WTC11 (cell line): ENCODE measurements around the gene FGD6. TPM values are rescaled to one million over a fixed set of nuclear protein-coding genes. Genes with fewer than 3 reads are reported as not detected.

Experiments used
- ATAC-seq: fragments of 200-7000 bp; cut with Tn5 transposase; 2 replicates; pipeline ENCODE4 v1.10.0; 2021; ENCODE audit warnings: mild to moderate bottlenecking, moderate library complexity
- CTCF ChIA-PET: fragments of 300-600 bp; sonication (Branson Sonifier 250); formaldehyde crosslinking; loops from one replicate; lab custom pipeline; 2021; ENCODE audit warnings: antibody characterized with exemption; lab: Charles Lee
- POLR2A ChIA-PET: fragments of 350-600 bp; sonication (Branson Sonifier 250); formaldehyde crosslinking; loops from one replicate; lab custom pipeline; 2021; ENCODE audit warnings: antibody characterized with exemption; lab: Charles Lee
- DNase-seq: peaks from one replicate; pipeline ENCODE4 v3.0.0; 2021; ENCODE audit warnings: low spot score
- H3K27ac Mint-ChIP-seq: 2 replicates; pipeline ENCODE4 v1.8.0; 2021; ENCODE audit warnings: mixed read lengths
- H3K27me3 Mint-ChIP-seq: 2 replicates; pipeline ENCODE4 v1.8.0; 2021; ENCODE audit warnings: low read depth, mild to moderate bottlenecking, moderate library complexity, mixed read lengths
- H3K36me3 Mint-ChIP-seq: 2 replicates; pipeline ENCODE4 v1.8.0; 2021; ENCODE audit warnings: mixed read lengths
- H3K4me1 Mint-ChIP-seq: 2 replicates; pipeline ENCODE4 v1.8.0; 2022; ENCODE audit warnings: mixed read lengths
- H3K4me3 Mint-ChIP-seq: 2 replicates; pipeline ENCODE4 v1.8.0; 2021; ENCODE audit warnings: mild to moderate bottlenecking, moderate library complexity, mixed read lengths
- H3K9me3 Mint-ChIP-seq: 2 replicates; pipeline ENCODE4 v1.8.0; 2021; ENCODE audit warnings: mixed read lengths
- ARID4B ChIP-seq: sonication (generic); formaldehyde crosslinking; IDR thresholded peaks from 2 replicates; pipeline ENCODE4 v1.8.0; 2023; ENCODE audit warnings: missing genetic modification reagents, mild to moderate bottlenecking, borderline replicate concordance
- ATF1 ChIP-seq: sonication (generic); formaldehyde crosslinking; IDR thresholded peaks from 2 replicates; pipeline ENCODE4 v1.8.1; 2023; ENCODE audit warnings: mild to moderate bottlenecking, moderate library complexity, missing genetic modification reagents
- CBFB ChIP-seq: sonication (generic); formaldehyde crosslinking; IDR thresholded peaks from 2 replicates; pipeline ENCODE4 v1.8.1; 2022; ENCODE audit warnings: mild to moderate bottlenecking, low read depth, missing genetic modification reagents
- ELF4 ChIP-seq: sonication (generic); formaldehyde crosslinking; IDR thresholded peaks from 2 replicates; pipeline ENCODE4 v1.8.1; 2022; ENCODE audit warnings: low read depth, mild to moderate bottlenecking, moderate library complexity, missing genetic modification reagents
- ETV6 ChIP-seq: sonication (generic); formaldehyde crosslinking; IDR thresholded peaks from 2 replicates; pipeline ENCODE4 v1.8.1; 2022; ENCODE audit warnings: mild to moderate bottlenecking, missing genetic modification reagents
- FOXJ3 ChIP-seq: sonication (generic); formaldehyde crosslinking; IDR thresholded peaks from 2 replicates; pipeline ENCODE4 v1.9.0; 2021; ENCODE audit warnings: missing genetic modification reagents, mild to moderate bottlenecking, borderline replicate concordance
- JAZF1 ChIP-seq: fragments of 250-450 bp; sonication (Bioruptor Pico); IDR thresholded peaks from 2 replicates; pipeline ENCODE4 v1.9.0; 2021; ENCODE audit warnings: moderate library complexity, mild to moderate bottlenecking, inconsistent platforms
- MXD4 ChIP-seq: fragments of 250-450 bp; sonication (Bioruptor Pico); IDR thresholded peaks from 2 replicates; pipeline ENCODE4 v1.8.0; 2021; ENCODE audit warnings: mild to moderate bottlenecking, moderate library complexity, borderline replicate concordance
- PRDM15 ChIP-seq: sonication (generic); formaldehyde crosslinking; IDR thresholded peaks from 2 replicates; pipeline ENCODE4 v1.8.0; 2022; ENCODE audit warnings: missing genetic modification reagents
- RELA ChIP-seq: sonication (generic); formaldehyde crosslinking; IDR thresholded peaks from 2 replicates; pipeline ENCODE4 v1.8.1; 2022; ENCODE audit warnings: missing genetic modification reagents, mild to moderate bottlenecking, borderline replicate concordance
- RORB ChIP-seq: fragments of 250-450 bp; sonication (Bioruptor Pico); IDR thresholded peaks from 2 replicates; pipeline ENCODE4 v1.9.0; 2021; ENCODE audit warnings: mild to moderate bottlenecking
- SP1 ChIP-seq: sonication (generic); formaldehyde crosslinking; conservative IDR thresholded peaks from 2 replicates; pipeline ENCODE4 v1.8.1; 2022; ENCODE audit warnings: missing genetic modification reagents
- USF2 ChIP-seq: sonication (generic); formaldehyde crosslinking; IDR thresholded peaks from 2 replicates; pipeline ENCODE4 v1.8.1; 2023; ENCODE audit warnings: mild to moderate bottlenecking, missing genetic modification reagents, moderate library complexity
- ZNF671 ChIP-seq: fragments of 250-450 bp; sonication (Bioruptor Pico); IDR thresholded peaks from 2 replicates; pipeline ENCODE4 v1.8.0; 2021; ENCODE audit warnings: mild to moderate bottlenecking
- total RNA-seq: library from RNA; stranded (reverse); gene quantifications from 3 replicates; pipeline ENCODE4 v1.2.3, GENCODE V29; 2021
- TF ChIP-seq, protein P1 (sequence below): sonication (generic); formaldehyde crosslinking; IDR thresholded peaks from 2 replicates; pipeline ENCODE4 v1.8.1; 2023; ENCODE audit warnings: mild to moderate bottlenecking, missing genetic modification reagents, borderline replicate concordance
- TF ChIP-seq, protein P2 (sequence below): fragments of 200-600 bp; IDR thresholded peaks from 2 replicates; pipeline ENCODE4 v1.8.0; 2022; ENCODE audit warnings: antibody characterized with exemption
- TF ChIP-seq, protein P3 (sequence below): sonication (generic); formaldehyde crosslinking; IDR thresholded peaks from 2 replicates; pipeline ENCODE4 v1.8.1; 2022; ENCODE audit warnings: low read depth, missing genetic modification reagents, borderline replicate concordance

Gene FGD6
- total RNA-seq, 1 experiment from 2014 or later: 28.2 TPM

- TF ChIP-seq, protein P1, sequence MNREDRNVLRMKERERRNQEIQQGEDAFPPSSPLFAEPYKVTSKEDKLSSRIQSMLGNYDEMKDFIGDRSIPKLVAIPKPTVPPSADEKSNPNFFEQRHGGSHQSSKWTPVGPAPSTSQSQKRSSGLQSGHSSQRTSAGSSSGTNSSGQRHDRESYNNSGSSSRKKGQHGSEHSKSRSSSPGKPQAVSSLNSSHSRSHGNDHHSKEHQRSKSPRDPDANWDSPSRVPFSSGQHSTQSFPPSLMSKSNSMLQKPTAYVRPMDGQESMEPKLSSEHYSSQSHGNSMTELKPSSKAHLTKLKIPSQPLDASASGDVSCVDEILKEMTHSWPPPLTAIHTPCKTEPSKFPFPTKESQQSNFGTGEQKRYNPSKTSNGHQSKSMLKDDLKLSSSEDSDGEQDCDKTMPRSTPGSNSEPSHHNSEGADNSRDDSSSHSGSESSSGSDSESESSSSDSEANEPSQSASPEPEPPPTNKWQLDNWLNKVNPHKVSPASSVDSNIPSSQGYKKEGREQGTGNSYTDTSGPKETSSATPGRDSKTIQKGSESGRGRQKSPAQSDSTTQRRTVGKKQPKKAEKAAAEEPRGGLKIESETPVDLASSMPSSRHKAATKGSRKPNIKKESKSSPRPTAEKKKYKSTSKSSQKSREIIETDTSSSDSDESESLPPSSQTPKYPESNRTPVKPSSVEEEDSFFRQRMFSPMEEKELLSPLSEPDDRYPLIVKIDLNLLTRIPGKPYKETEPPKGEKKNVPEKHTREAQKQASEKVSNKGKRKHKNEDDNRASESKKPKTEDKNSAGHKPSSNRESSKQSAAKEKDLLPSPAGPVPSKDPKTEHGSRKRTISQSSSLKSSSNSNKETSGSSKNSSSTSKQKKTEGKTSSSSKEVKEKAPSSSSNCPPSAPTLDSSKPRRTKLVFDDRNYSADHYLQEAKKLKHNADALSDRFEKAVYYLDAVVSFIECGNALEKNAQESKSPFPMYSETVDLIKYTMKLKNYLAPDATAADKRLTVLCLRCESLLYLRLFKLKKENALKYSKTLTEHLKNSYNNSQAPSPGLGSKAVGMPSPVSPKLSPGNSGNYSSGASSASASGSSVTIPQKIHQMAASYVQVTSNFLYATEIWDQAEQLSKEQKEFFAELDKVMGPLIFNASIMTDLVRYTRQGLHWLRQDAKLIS (CRISPR knock-in tag): no peak
- TF ChIP-seq ATF1 (CRISPR knock-in tag): no peak
- no peak for TF ChIP-seq CBFB (CRISPR knock-in tag)
- TF ChIP-seq RORB (CRISPR knock-in tag): no peak
- TF ChIP-seq ARID4B: no peak
- TF ChIP-seq, protein P2, sequence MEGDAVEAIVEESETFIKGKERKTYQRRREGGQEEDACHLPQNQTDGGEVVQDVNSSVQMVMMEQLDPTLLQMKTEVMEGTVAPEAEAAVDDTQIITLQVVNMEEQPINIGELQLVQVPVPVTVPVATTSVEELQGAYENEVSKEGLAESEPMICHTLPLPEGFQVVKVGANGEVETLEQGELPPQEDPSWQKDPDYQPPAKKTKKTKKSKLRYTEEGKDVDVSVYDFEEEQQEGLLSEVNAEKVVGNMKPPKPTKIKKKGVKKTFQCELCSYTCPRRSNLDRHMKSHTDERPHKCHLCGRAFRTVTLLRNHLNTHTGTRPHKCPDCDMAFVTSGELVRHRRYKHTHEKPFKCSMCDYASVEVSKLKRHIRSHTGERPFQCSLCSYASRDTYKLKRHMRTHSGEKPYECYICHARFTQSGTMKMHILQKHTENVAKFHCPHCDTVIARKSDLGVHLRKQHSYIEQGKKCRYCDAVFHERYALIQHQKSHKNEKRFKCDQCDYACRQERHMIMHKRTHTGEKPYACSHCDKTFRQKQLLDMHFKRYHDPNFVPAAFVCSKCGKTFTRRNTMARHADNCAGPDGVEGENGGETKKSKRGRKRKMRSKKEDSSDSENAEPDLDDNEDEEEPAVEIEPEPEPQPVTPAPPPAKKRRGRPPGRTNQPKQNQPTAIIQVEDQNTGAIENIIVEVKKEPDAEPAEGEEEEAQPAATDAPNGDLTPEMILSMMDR: no peak
- TF ChIP-seq JAZF1 (CRISPR knock-in tag): no peak
- TF ChIP-seq FOXJ3: no peak
- no peak for TF ChIP-seq RELA (CRISPR knock-in tag)
- TF ChIP-seq USF2 (CRISPR knock-in tag): no peak
Measured at GRCh38 chr12:95239216-95239615, 21.9 kb upstream of the FGD6 start (continued).

DNA sequence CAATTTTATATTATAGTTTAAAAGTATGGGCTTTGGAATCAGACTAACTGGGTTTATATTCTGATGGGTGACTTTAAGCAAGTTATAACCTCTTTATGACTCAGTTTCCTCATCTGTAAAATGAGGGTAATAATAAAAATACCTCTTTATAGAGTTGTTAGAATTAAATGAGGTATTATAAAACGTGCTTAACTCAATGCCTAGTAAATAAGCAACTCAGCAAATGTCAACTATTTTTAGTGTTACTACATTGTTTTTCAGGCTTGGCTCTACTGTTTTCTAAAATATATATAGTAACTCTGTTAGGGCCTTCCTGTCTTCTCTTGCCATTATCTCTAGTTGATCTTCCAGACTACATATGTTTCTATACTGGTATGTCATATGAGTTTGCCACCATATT is 20.9 kb upstream of the FGD6 start:
- no peak for ATAC-seq
- ChIA-PET POLR2A (no interaction called here), CTCF (no interaction called here)
- peaks cover 10% of the 10 kb centered on the region; the same call in 1 of the 2 replicates for H3K9me3 Mint-ChIP-seq
- no peak for DNase-seq
- no peaks in the 10 kb centered on the region for H3K27me3 Mint-ChIP-seq
- peaks cover 37% of the 10 kb centered on the region for H3K36me3 Mint-ChIP-seq
- H3K4me3 Mint-ChIP-seq: no peak overlapping the region
- H3K4me1 Mint-ChIP-seq: no peaks in the 10 kb centered on the region
- H3K27ac Mint-ChIP-seq: no peak overlapping the region
- TF ChIP-seq SP1 (no peak), ELF4 (CRISPR knock-in tag) (no peak), ZNF671 (CRISPR knock-in tag) (no peak), ETV6 (no peak), PRDM15 (CRISPR knock-in tag) (no peak), RORB (CRISPR knock-in tag) (no peak), MXD4 (no peak)
- TF ChIP-seq, protein P3, sequence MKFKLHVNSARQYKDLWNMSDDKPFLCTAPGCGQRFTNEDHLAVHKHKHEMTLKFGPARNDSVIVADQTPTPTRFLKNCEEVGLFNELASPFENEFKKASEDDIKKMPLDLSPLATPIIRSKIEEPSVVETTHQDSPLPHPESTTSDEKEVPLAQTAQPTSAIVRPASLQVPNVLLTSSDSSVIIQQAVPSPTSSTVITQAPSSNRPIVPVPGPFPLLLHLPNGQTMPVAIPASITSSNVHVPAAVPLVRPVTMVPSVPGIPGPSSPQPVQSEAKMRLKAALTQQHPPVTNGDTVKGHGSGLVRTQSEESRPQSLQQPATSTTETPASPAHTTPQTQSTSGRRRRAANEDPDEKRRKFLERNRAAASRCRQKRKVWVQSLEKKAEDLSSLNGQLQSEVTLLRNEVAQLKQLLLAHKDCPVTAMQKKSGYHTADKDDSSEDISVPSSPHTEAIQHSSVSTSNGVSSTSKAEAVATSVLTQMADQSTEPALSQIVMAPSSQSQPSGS: no peak
